Uterus (tissue), 2 donors: ENCODE data around the gene HRG.

Source experiments
- CTCF ChIP-seq, 4 experiments: fragments of 200-600 bp in 2 of 4; fragments of 450-650 bp in 2 of 4; sonication (generic) in 2 of 4; IDR thresholded peaks; one replicate each; pipeline ENCODE4 v1.5.1; 2016 to 2019; ENCODE audit warnings: antibody characterized with exemption in 4 of 4, mild to moderate bottlenecking in 2 of 4, moderate library complexity in 1 of 4
- POLR2A ChIP-seq, 2 donors: fragments of 450-650 bp; IDR thresholded peaks; one replicate each; pipeline ENCODE4 v1.6.1; 2016; ENCODE audit warnings: antibody characterized with exemption in 2 of 2, mild to moderate bottlenecking in 1 of 2, moderate library complexity in 1 of 2

- TF ChIP-seq CTCF (IDR thresholded peaks at IDR 0.05) (no peak), POLR2A (IDR thresholded peaks at IDR 0.05) (no peak)
Observed at GRCh38 chr3:186705882-186706780, 40.3 kb downstream of the HRG start.
